SK-N-SH (cell line): ENCODE results near the gene SCO2.

Experiments used
- EP300 ChIP-seq, 2 experiments: IDR thresholded peaks; 2 replicates each; pipeline versions ENCODE4 v1.4.0 to v1.6.1; 2012; ENCODE audit warnings: borderline replicate concordance in 1 of 2, low read depth in 1 of 2, low read length in 1 of 2
- POLR2AphosphoS5 ChIP-seq: IDR thresholded peaks from 2 replicates; pipeline ENCODE4 v1.6.1; 2012; ENCODE audit warnings: low read depth, low read length
- RAD21 ChIP-seq: IDR thresholded peaks from 2 replicates; pipeline ENCODE4 v1.6.1; 2012; ENCODE audit warnings: mild to moderate bottlenecking, low read length
- YY1 ChIP-seq: IDR thresholded peaks from 2 replicates; pipeline ENCODE4 v1.4.0; 2012; ENCODE audit warnings: low read depth, mild to moderate bottlenecking
- TF ChIP-seq, protein P1 (sequence below): fragments of 200-600 bp; sonication (generic); IDR thresholded peaks from 2 replicates; pipeline ENCODE4 v1.6.1; 2017; ENCODE audit warnings: antibody characterized with exemption, mild to moderate bottlenecking, moderate library complexity
- TF ChIP-seq, protein P2 (sequence below): IDR thresholded peaks from 2 replicates; pipeline ENCODE4; 2012

- TF ChIP-seq, protein P1, sequence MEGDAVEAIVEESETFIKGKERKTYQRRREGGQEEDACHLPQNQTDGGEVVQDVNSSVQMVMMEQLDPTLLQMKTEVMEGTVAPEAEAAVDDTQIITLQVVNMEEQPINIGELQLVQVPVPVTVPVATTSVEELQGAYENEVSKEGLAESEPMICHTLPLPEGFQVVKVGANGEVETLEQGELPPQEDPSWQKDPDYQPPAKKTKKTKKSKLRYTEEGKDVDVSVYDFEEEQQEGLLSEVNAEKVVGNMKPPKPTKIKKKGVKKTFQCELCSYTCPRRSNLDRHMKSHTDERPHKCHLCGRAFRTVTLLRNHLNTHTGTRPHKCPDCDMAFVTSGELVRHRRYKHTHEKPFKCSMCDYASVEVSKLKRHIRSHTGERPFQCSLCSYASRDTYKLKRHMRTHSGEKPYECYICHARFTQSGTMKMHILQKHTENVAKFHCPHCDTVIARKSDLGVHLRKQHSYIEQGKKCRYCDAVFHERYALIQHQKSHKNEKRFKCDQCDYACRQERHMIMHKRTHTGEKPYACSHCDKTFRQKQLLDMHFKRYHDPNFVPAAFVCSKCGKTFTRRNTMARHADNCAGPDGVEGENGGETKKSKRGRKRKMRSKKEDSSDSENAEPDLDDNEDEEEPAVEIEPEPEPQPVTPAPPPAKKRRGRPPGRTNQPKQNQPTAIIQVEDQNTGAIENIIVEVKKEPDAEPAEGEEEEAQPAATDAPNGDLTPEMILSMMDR, result no peak
- TF ChIP-seq EP300 (IDR thresholded peaks at IDR 0.05; ENCODE audit: borderline replicate concordance in 1 of 2, low read depth in 1 of 2, low read length in 1 of 2) (no peak), RAD21 (no peak), POLR2AphosphoS5 (no peak), YY1 (no peak)
- TF ChIP-seq, protein P2, sequence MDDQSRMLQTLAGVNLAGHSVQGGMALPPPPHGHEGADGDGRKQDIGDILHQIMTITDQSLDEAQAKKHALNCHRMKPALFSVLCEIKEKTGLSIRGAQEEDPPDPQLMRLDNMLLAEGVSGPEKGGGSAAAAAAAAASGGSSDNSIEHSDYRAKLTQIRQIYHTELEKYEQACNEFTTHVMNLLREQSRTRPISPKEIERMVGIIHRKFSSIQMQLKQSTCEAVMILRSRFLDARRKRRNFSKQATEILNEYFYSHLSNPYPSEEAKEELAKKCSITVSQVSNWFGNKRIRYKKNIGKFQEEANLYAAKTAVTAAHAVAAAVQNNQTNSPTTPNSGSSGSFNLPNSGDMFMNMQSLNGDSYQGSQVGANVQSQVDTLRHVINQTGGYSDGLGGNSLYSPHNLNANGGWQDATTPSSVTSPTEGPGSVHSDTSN, result no peak
Measured at GRCh38 chr22:50535113-50535512, 9.7 kb upstream of the SCO2 start.
